HG03565 (cell line): ENCODE results near the gene SATB2.

ENCODE experiments used
- ATAC-seq: cut with Tn5 transposase; IDR thresholded peaks from one replicate; pipeline ENCODE4 v1.9.1; 2021; ENCODE audit warnings: mild to moderate bottlenecking, moderate library complexity; ENCODE audit not compliant: unreplicated experiment

SATB2 gene

GRCh38 chr2:199457147-199458008 is at the start of gene SATB2:
TSS of gene SATB2 (minus strand) at chr2:199457939. CDS start at chr2:199456037, 1,902 bp downstream.
- no peak for ATAC-seq

- no peak for ATAC-seq
Measured at GRCh38 chr2:199505755-199506403, 48.1 kb upstream of the SATB2 start.

GRCh38 chr2:199503148-199503547 is 45.4 kb upstream of the SATB2 start:
- no peak for ATAC-seq

- ATAC-seq = no peak
Measured at GRCh38 chr2:199499005-199499404, 41.3 kb upstream of the SATB2 start.

GRCh38 chr2:199495147-199495546 is 37.4 kb upstream of the SATB2 start:
- ATAC-seq = no peak

- ATAC-seq = no peak
Measured at GRCh38 chr2:199490049-199490448, 32.3 kb upstream of the SATB2 start.

GRCh38 chr2:199488772-199489400 is 31.1 kb upstream of the SATB2 start:
- ATAC-seq = peak; percentile 85

- peak; percentile 40 for ATAC-seq
Measured at GRCh38 chr2:199485732-199486335, 28.1 kb upstream of the SATB2 start.

GRCh38 chr2:199484927-199485326 is 27.2 kb upstream of the SATB2 start:
- ATAC-seq = no peak

- no peak for ATAC-seq
Measured at GRCh38 chr2:199480966-199481365, 23.2 kb upstream of the SATB2 start.

GRCh38 chr2:199477277-199477834 is 19.6 kb upstream of the SATB2 start:
- no peak for ATAC-seq

GRCh38 chr2:199471443-199472057 is 13.8 kb upstream of the SATB2 start:
- ATAC-seq = peak; percentile 51

GRCh38 chr2:199470672-199471442 is 13.1 kb upstream of the SATB2 start:
- no peak for ATAC-seq

GRCh38 chr2:199470361-199470671 is 12.6 kb upstream of the SATB2 start:
- ATAC-seq = no peak

- ATAC-seq = no peak
Measured at GRCh38 chr2:199469514-199470360, 12.0 kb upstream of the SATB2 start.

- no peak for ATAC-seq
Measured at GRCh38 chr2:199468561-199469513, 11.1 kb upstream of the SATB2 start.

GRCh38 chr2:199467066-199467822 is 9.5 kb upstream of the SATB2 start:
- no peak for ATAC-seq
